Measurements from ENCODE around the gene TBC1D25. TPM values are rescaled to one million over a fixed set of nuclear protein-coding genes. Genes with fewer than 3 reads are reported as not detected.

TBC1D25 gene
- total and polyA plus RNA-seq, 2 donors from 2014 or later = 6.0 to 16.3 TPM

DNA sequence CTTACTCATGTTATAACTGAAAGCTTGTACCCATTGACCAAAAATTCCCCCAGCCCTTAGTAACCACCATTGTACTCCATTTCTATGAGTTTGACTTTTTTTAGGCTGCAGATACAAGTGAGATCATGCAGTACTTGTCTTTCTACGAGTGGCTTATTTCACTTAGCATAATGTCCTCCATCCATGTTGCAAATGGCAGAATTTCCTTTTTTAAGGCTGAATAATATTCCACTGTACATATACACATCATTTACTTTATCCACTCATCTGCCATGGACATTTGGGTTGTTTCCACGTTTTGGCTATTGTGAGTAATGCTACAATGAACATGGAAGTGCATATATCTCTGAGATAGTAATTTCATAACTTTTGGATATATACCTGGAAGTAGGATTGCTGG lies 45.2 kb downstream of the TBC1D25 start:
- FAIRE-seq = no peak
- intact Hi-C loops (cut with DNase I) = no loop called here
- Histone ChIP-seq H3K4me3 (ENCODE audit: low read length in 3 of 3) (no peak overlapping the region), H3K9ac (ENCODE audit: low read length in 3 of 3) (no peak overlapping the region), H3K4me1 (ENCODE audit: control insufficient read depth in 2 of 3, insufficient read depth in 2 of 3, low read depth in 1 of 3, low read length in 3 of 3) (no peaks in the 10 kb centered on the region), H3K9me3 (ENCODE audit: control insufficient read depth in 2 of 3, insufficient read depth in 1 of 3, low read length in 3 of 3) (no peaks in the 10 kb centered on the region), H3K27ac (ENCODE audit: low read depth in 2 of 2, low read length in 2 of 2) (no peak overlapping the region), H3K36me3 (ENCODE audit: control insufficient read depth in 2 of 3, insufficient read depth in 3 of 3, low read length in 3 of 3) (no peaks in the 10 kb centered on the region), H3K27me3 (ENCODE audit: control insufficient read depth, insufficient read depth, low read length) (no peaks in the 10 kb centered on the region)
- TF ChIP-seq, protein P1, sequence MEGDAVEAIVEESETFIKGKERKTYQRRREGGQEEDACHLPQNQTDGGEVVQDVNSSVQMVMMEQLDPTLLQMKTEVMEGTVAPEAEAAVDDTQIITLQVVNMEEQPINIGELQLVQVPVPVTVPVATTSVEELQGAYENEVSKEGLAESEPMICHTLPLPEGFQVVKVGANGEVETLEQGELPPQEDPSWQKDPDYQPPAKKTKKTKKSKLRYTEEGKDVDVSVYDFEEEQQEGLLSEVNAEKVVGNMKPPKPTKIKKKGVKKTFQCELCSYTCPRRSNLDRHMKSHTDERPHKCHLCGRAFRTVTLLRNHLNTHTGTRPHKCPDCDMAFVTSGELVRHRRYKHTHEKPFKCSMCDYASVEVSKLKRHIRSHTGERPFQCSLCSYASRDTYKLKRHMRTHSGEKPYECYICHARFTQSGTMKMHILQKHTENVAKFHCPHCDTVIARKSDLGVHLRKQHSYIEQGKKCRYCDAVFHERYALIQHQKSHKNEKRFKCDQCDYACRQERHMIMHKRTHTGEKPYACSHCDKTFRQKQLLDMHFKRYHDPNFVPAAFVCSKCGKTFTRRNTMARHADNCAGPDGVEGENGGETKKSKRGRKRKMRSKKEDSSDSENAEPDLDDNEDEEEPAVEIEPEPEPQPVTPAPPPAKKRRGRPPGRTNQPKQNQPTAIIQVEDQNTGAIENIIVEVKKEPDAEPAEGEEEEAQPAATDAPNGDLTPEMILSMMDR (IDR thresholded peaks at IDR 0.05; ENCODE audit: borderline replicate concordance, extremely low read depth, insufficient read depth) = no peak
- DNase-seq = no peak

DNA sequence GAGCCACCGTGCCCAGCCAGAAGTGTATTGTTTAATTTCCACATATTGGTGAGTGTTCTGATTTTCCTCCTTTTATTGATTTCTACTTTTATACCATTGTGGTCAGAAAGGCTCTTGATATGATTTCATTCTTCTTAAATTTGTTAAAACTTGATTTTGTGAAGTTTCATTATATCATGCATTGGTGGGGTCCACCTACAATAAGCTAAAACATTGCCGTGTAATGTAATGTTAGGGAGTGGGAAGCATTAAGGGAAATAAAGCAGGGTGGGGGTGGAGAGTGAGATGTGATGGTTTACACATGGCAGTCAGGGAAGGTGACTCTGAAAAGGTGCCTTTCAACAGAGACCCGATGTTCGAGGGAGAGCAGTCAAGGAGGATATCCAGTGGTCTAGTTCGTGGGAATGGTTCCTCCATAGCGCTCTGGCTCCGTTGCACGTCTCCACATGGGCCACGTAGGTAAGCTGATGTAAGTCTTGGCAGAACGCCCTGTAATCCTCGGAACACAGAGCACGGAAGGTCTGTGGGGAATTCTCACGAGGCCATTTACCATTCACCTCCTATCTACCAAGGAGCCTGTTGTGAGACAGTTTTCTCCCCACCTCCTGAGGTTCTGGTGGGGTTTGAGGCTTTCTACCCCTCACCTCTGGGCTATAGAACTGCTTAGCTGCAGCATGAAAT lies 50.1 kb downstream of the TBC1D25 start:
- peak overlapping the region; percentile 51 to 80 for H3K27ac ChIP-seq (ENCODE audit: low read depth in 2 of 2, low read length in 2 of 2)

DNA sequence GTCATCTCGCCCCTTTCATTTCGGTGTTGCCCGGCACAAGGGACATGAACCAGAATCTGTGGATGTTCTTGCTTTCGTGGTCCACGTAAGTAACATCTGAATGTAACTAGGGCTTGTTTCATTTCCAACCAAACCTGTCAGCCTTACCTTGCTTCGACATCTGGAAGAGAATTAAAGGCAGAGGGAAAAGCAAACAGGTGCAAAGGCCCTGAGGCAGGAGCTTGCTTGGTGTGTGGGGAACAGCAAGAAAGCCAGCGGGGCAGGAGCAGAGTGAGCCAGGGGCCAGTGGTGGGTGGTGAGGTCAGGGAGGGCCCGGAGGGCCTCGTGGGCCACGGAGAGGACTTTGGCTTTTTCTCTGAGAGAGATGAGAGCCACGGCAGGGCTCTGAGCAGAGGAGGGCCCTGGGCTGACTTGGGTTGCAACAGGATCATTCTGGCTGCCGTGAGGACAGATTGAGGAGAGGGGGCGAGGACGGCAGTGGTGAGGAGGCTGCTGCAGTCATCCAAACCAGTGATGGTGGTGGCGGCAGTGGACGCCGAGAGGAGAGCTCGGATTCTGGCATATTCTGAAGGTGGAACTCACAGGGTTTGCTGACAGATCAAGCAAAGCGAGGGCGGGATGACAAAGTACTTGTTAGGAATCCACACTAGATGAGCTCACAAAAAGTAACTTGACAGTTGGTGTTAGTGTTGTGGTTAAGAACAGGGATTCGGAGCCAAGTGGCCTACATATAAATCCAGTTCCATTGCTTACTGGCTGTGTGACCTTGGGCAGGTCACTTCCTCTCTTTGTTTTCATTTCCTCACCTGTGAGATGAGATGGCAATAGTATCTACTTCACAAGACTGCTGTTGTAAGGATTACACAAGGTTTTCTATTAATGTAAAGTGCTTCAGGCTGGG lies 50.9 kb downstream of the TBC1D25 start:
- Histone ChIP-seq H3K9ac (ENCODE audit: low read length in 3 of 3) (peak overlapping the region in 1 of 3 donors; percentile 71), H3K27me3 (ENCODE audit: control insufficient read depth, insufficient read depth, low read length) (no peaks in the 10 kb centered on the region), H3K9me3 (ENCODE audit: control insufficient read depth in 2 of 3, insufficient read depth in 1 of 3, low read length in 3 of 3) (no peaks in the 10 kb centered on the region), H3K4me1 (ENCODE audit: control insufficient read depth in 2 of 3, insufficient read depth in 2 of 3, low read depth in 1 of 3, low read length in 3 of 3) (no peaks in the 10 kb centered on the region), H3K4me3 (ENCODE audit: low read length in 3 of 3) (peak overlapping the region in 2 of 3 donors; percentile 39 to 52), H3K27ac (ENCODE audit: low read depth in 2 of 2, low read length in 2 of 2) (peak overlapping the region; percentile 32 to 80), H3K36me3 (ENCODE audit: control insufficient read depth in 2 of 3, insufficient read depth in 3 of 3, low read length in 3 of 3) (no peaks in the 10 kb centered on the region)
- intact Hi-C loops (cut with DNase I) = no loop called here
- TF ChIP-seq, protein P1 (IDR thresholded peaks at IDR 0.05; ENCODE audit: borderline replicate concordance, extremely low read depth, insufficient read depth) = no peak
- FAIRE-seq (no peak), DNase-seq (peak in 1 of 5 donors; percentile 49)

More for the DNA sequence above, 50.1 kb downstream of the TBC1D25 start:
- H3K9ac ChIP-seq (ENCODE audit: low read length in 3 of 3) = peak overlapping the region in 1 of 3 donors; percentile 71
- TF ChIP-seq, protein P1 (IDR thresholded peaks at IDR 0.05; ENCODE audit: borderline replicate concordance, extremely low read depth, insufficient read depth) = no peak
- H3K27me3 ChIP-seq (ENCODE audit: control insufficient read depth, insufficient read depth, low read length) = no peaks in the 10 kb centered on the region
- H3K9me3 ChIP-seq (ENCODE audit: control insufficient read depth in 2 of 3, insufficient read depth in 1 of 3, low read length in 3 of 3) = no peaks in the 10 kb centered on the region
- intact Hi-C loops (cut with DNase I) = no loop called here
- H3K36me3 ChIP-seq (ENCODE audit: control insufficient read depth in 2 of 3, insufficient read depth in 3 of 3, low read length in 3 of 3) = no peaks in the 10 kb centered on the region
- peak in 1 of 5 donors; percentile 48 for DNase-seq
- no peak for FAIRE-seq
- H3K4me3 ChIP-seq (ENCODE audit: low read length in 3 of 3) = peak overlapping the region in 2 of 3 donors; percentile 39 to 52
- H3K4me1 ChIP-seq (ENCODE audit: control insufficient read depth in 2 of 3, insufficient read depth in 2 of 3, low read depth in 1 of 3, low read length in 3 of 3) = no peaks in the 10 kb centered on the region
